GM23338 (cell line): ENCODE data around the gene SOX30. TPM values are rescaled to one million over a fixed set of nuclear protein-coding genes. Genes with fewer than 3 reads are reported as not detected.

Source experiments
- ATAC-seq: fragments of 200-7000 bp; cut with Tn5 transposase; 3 replicates; pipeline ENCODE4 v1.9.1; 2020
- DNase-seq: peaks from one replicate; pipeline ENCODE4 v3.0.0-alpha.2; 2015; ENCODE audit warnings: low spot score
- H2AFZ ChIP-seq: fragments of 200-600 bp; sonication (generic); 2 replicates; pipeline ENCODE4 v1.8.0; 2016; ENCODE audit warnings: antibody characterized with exemption, mild to moderate bottlenecking, moderate library complexity
- H3F3A ChIP-seq: fragments of 200-600 bp; sonication (generic); replicated peaks from 2 replicates; pipeline ENCODE4 v1.8.0; 2017; ENCODE audit warnings: antibody characterized with exemption, mixed run types, low read depth
- H3K27ac ChIP-seq: fragments of 200-600 bp; sonication (generic); 2 replicates; pipeline ENCODE4 v1.6.1; 2016; ENCODE audit warnings: low read depth
- H3K27me3 ChIP-seq: fragments of 200-600 bp; sonication (generic); 2 replicates; pipeline ENCODE4 v1.8.0; 2016; ENCODE audit warnings: mild to moderate bottlenecking, mixed run types, moderate library complexity; ENCODE audit not compliant: insufficient read depth
- H3K36me3 ChIP-seq: fragments of 200-600 bp; sonication (generic); 2 replicates; pipeline ENCODE4 v1.8.0; 2016; ENCODE audit warnings: mild to moderate bottlenecking; ENCODE audit not compliant: insufficient read depth
- H3K4me1 ChIP-seq: fragments of 200-600 bp; sonication (generic); 2 replicates; pipeline ENCODE4 v1.8.0; 2016; ENCODE audit warnings: mild to moderate bottlenecking, moderate library complexity; ENCODE audit not compliant: insufficient read depth
- H3K4me2 ChIP-seq: fragments of 200-600 bp; sonication (generic); 2 replicates; pipeline ENCODE4 v1.7.1; 2017; ENCODE audit warnings: mixed run types
- H3K4me3 ChIP-seq: fragments of 200-600 bp; sonication (generic); 2 replicates; pipeline ENCODE4 v1.6.1; 2016; ENCODE audit warnings: mixed run types
- H3K79me2 ChIP-seq: fragments of 200-600 bp; sonication (generic); replicated peaks from 2 replicates; pipeline ENCODE4 v1.8.0; 2017; ENCODE audit warnings: mild to moderate bottlenecking; ENCODE audit not compliant: insufficient read depth
- H3K9me2 ChIP-seq: fragments of 200-600 bp; sonication (generic); 2 replicates; pipeline ENCODE4 v1.8.0; 2017; ENCODE audit not compliant: insufficient read depth
- H4K20me1 ChIP-seq: fragments of 200-600 bp; sonication (generic); replicated peaks from 2 replicates; pipeline ENCODE4 v1.8.0; 2017; ENCODE audit warnings: mild to moderate bottlenecking; ENCODE audit not compliant: insufficient read depth
- H3K27ac Mint-ChIP-seq: 2 replicates; pipeline ENCODE4 v1.8.0; 2020; ENCODE audit warnings: inconsistent platforms, mild to moderate bottlenecking, moderate library complexity, mixed read lengths
- H3K27me3 Mint-ChIP-seq: 3 replicates; pipeline ENCODE4 v1.8.0; 2022; ENCODE audit warnings: low read depth, mild to moderate bottlenecking, moderate library complexity, mixed read lengths, inconsistent platforms; ENCODE audit not compliant: insufficient read depth, poor library complexity
- H3K36me3 Mint-ChIP-seq: 3 replicates; pipeline ENCODE4 v1.8.0; 2021; ENCODE audit warnings: low read depth, mild to moderate bottlenecking, inconsistent platforms, moderate library complexity, mixed read lengths
- H3K4me1 Mint-ChIP-seq: 3 replicates; pipeline ENCODE4 v1.8.0; 2020; ENCODE audit warnings: mild to moderate bottlenecking, inconsistent platforms, mixed read lengths
- H3K4me3 Mint-ChIP-seq: 3 replicates; pipeline ENCODE4 v1.8.0; 2021; ENCODE audit warnings: moderate library complexity, mild to moderate bottlenecking, inconsistent platforms, mixed read lengths
- H3K9me3 Mint-ChIP-seq: 3 replicates; pipeline ENCODE4 v1.8.0; 2020; ENCODE audit warnings: moderate library complexity, mild to moderate bottlenecking, inconsistent platforms, mixed read lengths
- EZH2 ChIP-seq: fragments of 200-600 bp; sonication (generic); IDR thresholded peaks from one replicate; pipeline ENCODE4 v1.8.0; 2017; ENCODE audit warnings: antibody characterized with exemption, mild to moderate bottlenecking, low read depth; ENCODE audit not compliant: unreplicated experiment
- JUNB ChIP-seq: IDR thresholded peaks from one replicate; pipeline ENCODE4 v1.6.1; 2016; ENCODE audit warnings: antibody characterized with exemption; ENCODE audit not compliant: unreplicated experiment
- NANOG ChIP-seq: IDR thresholded peaks from 2 replicates; pipeline ENCODE4 v1.6.1; 2016; ENCODE audit warnings: antibody characterized with exemption, borderline replicate concordance
- REST ChIP-seq: IDR thresholded peaks from one replicate; pipeline ENCODE4 v1.6.1; 2018; ENCODE audit warnings: antibody characterized with exemption; ENCODE audit not compliant: unreplicated experiment
- ZNF114 ChIP-seq: fragments of 250-450 bp; sonication (Bioruptor Pico); IDR thresholded peaks from 2 replicates; pipeline ENCODE4 v1.5.0; 2020; ENCODE audit warnings: mild to moderate bottlenecking, moderate library complexity
- ZNF331 ChIP-seq: fragments of 250-450 bp; sonication (Bioruptor Pico); IDR thresholded peaks from 2 replicates; pipeline ENCODE4 v1.5.0; 2020; ENCODE audit warnings: low read depth, mild to moderate bottlenecking, moderate library complexity
- polyA plus RNA-seq: library from polyadenylated mRNA; unstranded; fragments of >200 nt; fragmentation: Nextera tagmentation; extraction: Ambion mirVana; gene quantifications from 2 replicates; pipeline ENCODE4 v1.2.1, GENCODE V29; 2016
- total RNA-seq: library from RNA; depleted of rRNA; stranded (reverse); fragments of >200 nt; shearing (Covaris generic); gene quantifications from 2 replicates; pipeline ENCODE4 v1.2.3, GENCODE V29; 2014
- TF ChIP-seq, protein P1 (sequence below), 2 experiments: fragments of 200-600 bp in 1 of 2; sonication (generic) in 1 of 2; conservative IDR thresholded peaks; 2 replicates each; pipeline versions ENCODE4 v1.5.1 to v1.6.1; 2016 to 2017; ENCODE audit warnings: antibody characterized with exemption in 2 of 2, low read depth in 2 of 2, mild to moderate bottlenecking in 2 of 2, moderate library complexity in 1 of 2

SOX30 gene
- total and polyA plus RNA-seq, 2 experiments from 2014 or later = 0.47 to 1.3 TPM

GRCh38 chr5:157584628-157585027 lies 67.6 kb downstream of the SOX30 start:
- no peaks in the 10 kb centered on the region for H3K4me1 ChIP-seq
- no peak overlapping the region for H3K4me3 ChIP-seq
- no peaks in the 10 kb centered on the region for H3K9me3 Mint-ChIP-seq
- H3K79me2 ChIP-seq = no peaks in the 10 kb centered on the region
- ATAC-seq (no peak), DNase-seq (no peak)
- no peak overlapping the region for H3K27ac Mint-ChIP-seq
- H2AFZ ChIP-seq = no peak overlapping the region
- no peaks in the 10 kb centered on the region for H3K36me3 ChIP-seq
- H4K20me1 ChIP-seq = no peaks in the 10 kb centered on the region
- H3K27ac ChIP-seq = no peak overlapping the region
- no peak overlapping the region for H3K4me3 Mint-ChIP-seq
- H3K4me1 Mint-ChIP-seq = no peaks in the 10 kb centered on the region
- no peaks in the 10 kb centered on the region for H3K27me3 Mint-ChIP-seq
- H3F3A ChIP-seq = no peaks in the 10 kb centered on the region
- H3K36me3 Mint-ChIP-seq = no peaks in the 10 kb centered on the region
- H3K27me3 ChIP-seq = no peaks in the 10 kb centered on the region
- no peaks in the 10 kb centered on the region for H3K9me2 ChIP-seq
- TF ChIP-seq ZNF331 (CRISPR knock-in tag) (no peak), REST (no peak), JUNB (no peak), ZNF114 (CRISPR knock-in tag) (no peak), NANOG (no peak)
- TF ChIP-seq, protein P1, sequence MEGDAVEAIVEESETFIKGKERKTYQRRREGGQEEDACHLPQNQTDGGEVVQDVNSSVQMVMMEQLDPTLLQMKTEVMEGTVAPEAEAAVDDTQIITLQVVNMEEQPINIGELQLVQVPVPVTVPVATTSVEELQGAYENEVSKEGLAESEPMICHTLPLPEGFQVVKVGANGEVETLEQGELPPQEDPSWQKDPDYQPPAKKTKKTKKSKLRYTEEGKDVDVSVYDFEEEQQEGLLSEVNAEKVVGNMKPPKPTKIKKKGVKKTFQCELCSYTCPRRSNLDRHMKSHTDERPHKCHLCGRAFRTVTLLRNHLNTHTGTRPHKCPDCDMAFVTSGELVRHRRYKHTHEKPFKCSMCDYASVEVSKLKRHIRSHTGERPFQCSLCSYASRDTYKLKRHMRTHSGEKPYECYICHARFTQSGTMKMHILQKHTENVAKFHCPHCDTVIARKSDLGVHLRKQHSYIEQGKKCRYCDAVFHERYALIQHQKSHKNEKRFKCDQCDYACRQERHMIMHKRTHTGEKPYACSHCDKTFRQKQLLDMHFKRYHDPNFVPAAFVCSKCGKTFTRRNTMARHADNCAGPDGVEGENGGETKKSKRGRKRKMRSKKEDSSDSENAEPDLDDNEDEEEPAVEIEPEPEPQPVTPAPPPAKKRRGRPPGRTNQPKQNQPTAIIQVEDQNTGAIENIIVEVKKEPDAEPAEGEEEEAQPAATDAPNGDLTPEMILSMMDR (conservative IDR thresholded peaks at IDR 0.05; ENCODE audit: low read depth in 2 of 2) = no peak
- H3K4me2 ChIP-seq = no peak overlapping the region

DNA sequence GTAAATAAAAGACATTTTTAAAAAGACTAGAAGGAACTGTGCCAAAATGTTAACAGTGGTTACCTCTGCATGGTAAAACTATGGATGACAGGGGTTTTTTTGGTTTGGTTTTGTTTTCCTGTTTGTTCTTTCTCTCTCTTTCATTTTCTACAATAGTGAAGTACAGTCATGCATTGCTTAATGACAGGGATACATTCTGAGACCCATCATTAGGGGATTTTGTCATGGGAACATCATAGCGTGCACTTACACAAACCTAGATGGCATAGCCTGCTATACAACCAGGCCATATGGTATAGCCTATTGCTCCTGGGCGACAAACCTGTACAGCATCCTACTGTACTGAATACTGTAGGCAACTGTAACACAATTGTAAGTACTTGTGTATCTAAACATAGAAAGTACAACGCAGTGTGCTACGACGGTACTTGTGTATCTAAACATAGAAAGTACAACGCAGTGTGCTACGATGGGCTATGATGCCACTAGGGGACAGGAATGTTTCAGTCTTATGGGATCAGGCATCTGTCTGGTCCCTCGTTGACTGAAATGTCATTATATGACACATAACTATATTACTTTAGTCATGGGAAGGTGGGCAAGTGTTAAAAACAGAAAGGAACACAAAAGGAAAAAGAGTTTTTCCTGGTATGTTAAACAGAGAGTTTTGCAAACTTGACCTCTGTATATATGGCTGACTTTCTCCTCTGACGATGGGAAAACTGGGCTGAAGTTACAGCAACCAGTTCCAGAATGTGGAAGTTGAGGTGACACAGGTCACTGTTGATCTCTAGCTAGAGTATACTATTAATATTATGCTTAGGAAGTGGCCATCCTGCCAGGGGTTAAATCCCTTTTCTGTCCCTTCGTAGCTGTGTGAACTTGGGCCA lies 69.3 kb downstream of the SOX30 start:
- H3K4me3 ChIP-seq = no peak overlapping the region
- no peak for ATAC-seq
- H3K4me3 Mint-ChIP-seq = no peak overlapping the region

More for the DNA sequence above, 69.3 kb downstream of the SOX30 start:
- Mint-ChIP-seq H3K9me3 (no peaks in the 10 kb centered on the region), H3K4me1 (no peaks in the 10 kb centered on the region; the same call in 2 of the 3 replicates), H3K36me3 (no peaks in the 10 kb centered on the region), H3K27ac (no peak overlapping the region), H3K27me3 (no peaks in the 10 kb centered on the region)
- Histone ChIP-seq H3K79me2 (no peaks in the 10 kb centered on the region), H3K9me2 (no peaks in the 10 kb centered on the region), H3K36me3 (no peaks in the 10 kb centered on the region), H2AFZ (no peak overlapping the region), H3K27me3 (no peaks in the 10 kb centered on the region), H3K4me1 (no peaks in the 10 kb centered on the region), H3K27ac (no peak overlapping the region), H4K20me1 (no peaks in the 10 kb centered on the region), H3F3A (no peaks in the 10 kb centered on the region), H3K4me2 (no peak overlapping the region)
- DNase-seq = no peak
- TF ChIP-seq, protein P1 (conservative IDR thresholded peaks at IDR 0.05; ENCODE audit: low read depth in 2 of 2) = peak in 1 of 2 experiments; percentile 12; a peak in 1 of 4 replicates
- no peak for TF ChIP-seq EZH2
